SJCRH30 (cell line): ENCODE data around the gene KIAA0586. TPM values are rescaled to one million over a fixed set of nuclear protein-coding genes. Genes with fewer than 3 reads are reported as not detected.
A peak's percentile ranks its signal among the peaks of the same experiment; 100 is the strongest.
"Not testable (repeated sequence)": the region's sequence is repeated elsewhere in the genome, so short reads cannot be mapped to it uniquely, and the experiment has no call there.

Source experiments
- DNase-seq, 2 experiments: peaks; one replicate each; pipeline ENCODE4 v3.0.0-alpha.2; 2015 to 2020
- H3K27ac ChIP-seq: fragments of 250-450 bp; sonication (Bioruptor Pico); 2 replicates; pipeline ENCODE4 v1.5.1; 2020; ENCODE audit warnings: mild to moderate bottlenecking, moderate library complexity
- H3K27me3 ChIP-seq: fragments of 250-450 bp; sonication (Bioruptor Pico); 2 replicates; pipeline ENCODE4 v1.5.1; 2020; ENCODE audit warnings: mild to moderate bottlenecking, moderate library complexity
- H3K36me3 ChIP-seq: fragments of 250-450 bp; sonication (Bioruptor Pico); 2 replicates; pipeline ENCODE4 v1.5.1; 2020; ENCODE audit warnings: mild to moderate bottlenecking, moderate library complexity
- H3K4me1 ChIP-seq: fragments of 250-450 bp; sonication (Bioruptor Pico); 2 replicates; pipeline ENCODE4 v1.5.1; 2020; ENCODE audit warnings: mild to moderate bottlenecking, moderate library complexity
- H3K4me3 ChIP-seq: fragments of 250-450 bp; sonication (Bioruptor Pico); 2 replicates; pipeline ENCODE4 v1.5.1; 2020; ENCODE audit warnings: mild to moderate bottlenecking, moderate library complexity
- H3K9me3 ChIP-seq: fragments of 250-450 bp; sonication (Bioruptor Pico); replicated peaks from 2 replicates; pipeline ENCODE4 v1.5.1; 2020; ENCODE audit warnings: mild to moderate bottlenecking, moderate library complexity
- total RNA-seq: library from RNA; depleted of rRNA; stranded (reverse); fragments of >200 nt; shearing (Covaris generic); gene quantifications from 2 replicates; pipeline ENCODE4 v1.2.3, GENCODE V29; 2014; rRNA removed

Gene KIAA0586
- total RNA-seq, 1 experiment from 2014 or later = 34.4 TPM

- not testable (repeated sequence) for H3K27me3 ChIP-seq, H3K4me1 ChIP-seq, DNase-seq, H3K36me3 ChIP-seq, H3K9me3 ChIP-seq, H3K4me3 ChIP-seq, H3K27ac ChIP-seq
Observed at GRCh38 chr14:58580035-58580434, 152.5 kb downstream of the KIAA0586 start.

- H3K4me3 ChIP-seq, H3K27ac ChIP-seq, H3K27me3 ChIP-seq, H3K9me3 ChIP-seq, H3K4me1 ChIP-seq, H3K36me3 ChIP-seq, DNase-seq: not testable (repeated sequence)
Observed at GRCh38 chr14:58581389-58581788, 153.9 kb downstream of the KIAA0586 start.

GRCh38 chr14:58584383-58584782 is 156.9 kb downstream of the KIAA0586 start:
- Histone ChIP-seq H3K4me3 (no peak overlapping the region), H3K36me3 (no peaks in the 10 kb centered on the region), H3K4me1 (no peaks in the 10 kb centered on the region), H3K9me3 (no peaks in the 10 kb centered on the region), H3K27ac (no peak overlapping the region), H3K27me3 (no peaks in the 10 kb centered on the region)
- no peak for DNase-seq

GRCh38 chr14:58587271-58587670 is 159.8 kb downstream of the KIAA0586 start:
- H3K36me3 ChIP-seq = no peaks in the 10 kb centered on the region
- H3K27ac ChIP-seq = no peak overlapping the region
- H3K4me1 ChIP-seq = no peaks in the 10 kb centered on the region
- H3K4me3 ChIP-seq = no peak overlapping the region
- no peaks in the 10 kb centered on the region for H3K9me3 ChIP-seq
- DNase-seq = no peak
- no peaks in the 10 kb centered on the region for H3K27me3 ChIP-seq

- not testable (repeated sequence) for H3K27me3 ChIP-seq, H3K36me3 ChIP-seq, H3K4me1 ChIP-seq, DNase-seq, H3K27ac ChIP-seq, H3K9me3 ChIP-seq, H3K4me3 ChIP-seq
Observed at GRCh38 chr14:58588321-58588720, 160.8 kb downstream of the KIAA0586 start.

GRCh38 chr14:58593977-58594376 is 166.5 kb downstream of the KIAA0586 start:
- H3K9me3 ChIP-seq = no peaks in the 10 kb centered on the region
- no peak overlapping the region for H3K27ac ChIP-seq
- H3K4me1 ChIP-seq = no peaks in the 10 kb centered on the region
- H3K36me3 ChIP-seq = no peaks in the 10 kb centered on the region
- H3K4me3 ChIP-seq = no peak overlapping the region
- no peaks in the 10 kb centered on the region for H3K27me3 ChIP-seq
- no peak for DNase-seq

GRCh38 chr14:58597041-58597440 is 169.5 kb downstream of the KIAA0586 start:
- Histone ChIP-seq H3K36me3 (no peaks in the 10 kb centered on the region), H3K27ac (no peak overlapping the region), H3K9me3 (no peaks in the 10 kb centered on the region), H3K27me3 (no peaks in the 10 kb centered on the region), H3K4me1 (no peaks in the 10 kb centered on the region), H3K4me3 (no peak overlapping the region)
- no peak for DNase-seq

GRCh38 chr14:58598028-58598803 is 170.7 kb downstream of the KIAA0586 start:
- DNase-seq = no peak
- no peaks in the 10 kb centered on the region for H3K27me3 ChIP-seq
- H3K4me3 ChIP-seq = no peak overlapping the region
- H3K27ac ChIP-seq = no peak overlapping the region
- no peaks in the 10 kb centered on the region for H3K36me3 ChIP-seq
- H3K4me1 ChIP-seq = no peaks in the 10 kb centered on the region
- H3K9me3 ChIP-seq = no peaks in the 10 kb centered on the region

- peak in 1 of 2 experiments; percentile 16 for DNase-seq
- no peak overlapping the region for H3K27ac ChIP-seq
- H3K4me3 ChIP-seq = no peak overlapping the region
- no peaks in the 10 kb centered on the region for H3K9me3 ChIP-seq
- no peaks in the 10 kb centered on the region for H3K27me3 ChIP-seq
- H3K4me1 ChIP-seq = no peaks in the 10 kb centered on the region
- no peaks in the 10 kb centered on the region for H3K36me3 ChIP-seq
Observed at GRCh38 chr14:58598804-58599525, 171.4 kb downstream of the KIAA0586 start.

GRCh38 chr14:58599707-58600106 is 172.2 kb downstream of the KIAA0586 start:
- Histone ChIP-seq H3K36me3 (no peaks in the 10 kb centered on the region), H3K27ac (no peak overlapping the region), H3K4me1 (no peaks in the 10 kb centered on the region), H3K4me3 (no peak overlapping the region), H3K9me3 (no peaks in the 10 kb centered on the region), H3K27me3 (no peaks in the 10 kb centered on the region)
- no peak for DNase-seq

Other genes with a start within 250 kb of the KIAA0586 start
- 58.7 and 63.2 TPM in 2 replicates for gene ACTR10, start 227.6 kb upstream of the KIAA0586 start, total RNA-seq
- 183 and 193 TPM in 2 replicates for gene PSMA3, start 182.9 kb upstream of the KIAA0586 start, total RNA-seq
- 11.0 and 12.7 TPM in 2 replicates for gene ARID4A, start 129.2 kb upstream of the KIAA0586 start, total RNA-seq
- not detected in 2 replicates for gene TOMM20L, start 31.8 kb upstream of the KIAA0586 start, total RNA-seq
- gene TIMM9, start 188 bp upstream of the KIAA0586 start, total RNA-seq = 49.2 and 64.5 TPM in 2 replicates
- 4.2 and 5.4 TPM in 2 replicates for gene DACT1, start 210.2 kb downstream of the KIAA0586 start, total RNA-seq